Esophagus squamous epithelium (tissue), 4 donors: Measurements from ENCODE around the gene TP63.

Experiments used
- CTCF ChIP-seq, 6 experiments: fragments of 450-650 bp in 4 of 6; fragments of 200-600 bp in 2 of 6; sonication (generic) in 2 of 6; IDR thresholded peaks; one replicate each; pipeline ENCODE4 v1.5.1; 2016 to 2019; ENCODE audit warnings: antibody characterized with exemption in 6 of 6, mild to moderate bottlenecking in 4 of 6, moderate library complexity in 4 of 6
- POLR2A ChIP-seq, 4 donors: fragments of 450-650 bp; IDR thresholded peaks; one replicate each; pipeline ENCODE4 v1.6.1; 2017; ENCODE audit warnings: antibody characterized with exemption in 4 of 4, mild to moderate bottlenecking in 4 of 4, moderate library complexity in 3 of 4

- no peak for TF ChIP-seq CTCF (IDR thresholded peaks at IDR 0.05)
- TF ChIP-seq POLR2A (IDR thresholded peaks at IDR 0.05) = no peak
Observed at GRCh38 chr3:189724356-189724755, 93.2 kb downstream of the TP63 start.
